H1 (cell line): ENCODE results near the gene PACSIN2. TPM values are rescaled to one million over a fixed set of nuclear protein-coding genes. Genes with fewer than 3 reads are reported as not detected.

Source experiments
- CTCF ChIA-PET: fragments of 300-600 bp; sonication (Branson Sonifier 250); formaldehyde crosslinking; loops from one replicate; lab custom pipeline; 2021; ENCODE audit not compliant: partially characterized antibody; lab: Charles Lee
- POLR2A ChIA-PET: fragments of 300-600 bp; sonication (Branson Sonifier 250); formaldehyde crosslinking; loops from one replicate; lab custom pipeline; 2021; ENCODE audit warnings: inconsistent platforms; ENCODE audit not compliant: partially characterized antibody; lab: Charles Lee
- DNase-seq, 2 experiments: peaks; one replicate each; pipeline versions ENCODE4 v3.0.0 to v3.0.0-alpha.2; 2010 to 2022; ENCODE audit warnings: low spot score in 2 of 2, low read depth in 1 of 2, mixed read lengths in 1 of 2
- FAIRE-seq: peaks from 2 replicates; lab custom pipeline; 2011; peaks lifted over from hg19 to GRCh38; lab: Jason Lieb, UNC
- H2AFZ ChIP-seq: 2 replicates; pipeline ENCODE4 v1.8.1; 2012; ENCODE audit warnings: low read length, inconsistent platforms
- H2AK5ac ChIP-seq: 2 replicates; pipeline ENCODE4 v1.6.1; 2013; ENCODE audit warnings: low read depth, low read length
- H2BK120ac ChIP-seq: replicated peaks from 2 replicates; pipeline ENCODE3; 2013; ENCODE audit warnings: low read depth, low read length, inconsistent platforms
- H2BK12ac ChIP-seq: 2 replicates; pipeline ENCODE4 v1.6.1; 2013; ENCODE audit warnings: low read depth, low read length
- H2BK15ac ChIP-seq: 2 replicates; pipeline ENCODE4 v1.6.1; 2013; ENCODE audit warnings: low read length
- H2BK20ac ChIP-seq: 2 replicates; pipeline ENCODE4 v1.6.1; 2013; ENCODE audit warnings: low read length
- H2BK5ac ChIP-seq: 2 replicates; pipeline ENCODE4 v1.6.1; 2013; ENCODE audit warnings: low read depth, low read length
- H3K14ac ChIP-seq: 2 replicates; pipeline ENCODE4 v1.6.1; 2013; ENCODE audit warnings: inconsistent platforms; ENCODE audit not compliant: insufficient read length
- H3K18ac ChIP-seq: 2 replicates; pipeline ENCODE4 v1.6.1; 2013; ENCODE audit warnings: low read length; ENCODE audit errors: extremely low read depth
- H3K23ac ChIP-seq: 2 replicates; pipeline ENCODE4 v1.6.1; 2013; ENCODE audit warnings: inconsistent platforms; ENCODE audit not compliant: insufficient read length
- H3K23me2 ChIP-seq: 2 replicates; pipeline ENCODE4 v1.6.1; 2013; ENCODE audit warnings: low read depth, low read length
- H3K27ac ChIP-seq: 2 replicates; pipeline ENCODE4 v1.6.1; 2011; ENCODE audit warnings: low read depth, low read length, inconsistent platforms
- H3K27me3 ChIP-seq, 4 experiments: replicated peaks in 1 of 4; 1 replicate in 1 of 4; 2 replicates in 3 of 4; pipeline versions ENCODE4 v1.6.1 to v1.8.1; 2011 to 2013; ENCODE audit warnings: low read length in 3 of 4, mild to moderate bottlenecking in 3 of 4, inconsistent platforms in 2 of 4, mixed read lengths in 2 of 4, moderate library complexity in 1 of 4; ENCODE audit not compliant: control insufficient read depth in 3 of 4, insufficient read depth in 3 of 4; ENCODE audit errors: extremely low read depth in 1 of 4
- H3K36me3 ChIP-seq, 4 experiments: 2 replicates each; pipeline versions ENCODE4 v1.6.1 to v1.8.1; 2011 to 2013; ENCODE audit warnings: mild to moderate bottlenecking in 4 of 4, low read length in 3 of 4, moderate library complexity in 2 of 4, control low read depth in 1 of 4, inconsistent platforms in 1 of 4; ENCODE audit not compliant: insufficient read depth in 4 of 4, control insufficient read depth in 2 of 4
- H3K4ac ChIP-seq: replicated peaks from 2 replicates; pipeline ENCODE3; 2013; ENCODE audit warnings: low read length, low read depth, mixed read lengths, inconsistent platforms; ENCODE audit not compliant: insufficient read length
- H3K4me1 ChIP-seq, 4 experiments: replicated peaks in 1 of 4; 1 replicate in 1 of 4; 2 replicates in 3 of 4; pipeline versions ENCODE4 v1.6.1 to v1.8.1; 2011 to 2013; ENCODE audit warnings: low read length in 3 of 4, inconsistent platforms in 2 of 4, mixed read lengths in 1 of 4; ENCODE audit not compliant: insufficient read depth in 4 of 4, control insufficient read depth in 3 of 4
- H3K4me2 ChIP-seq, 2 experiments: 2 replicates each; pipeline versions ENCODE4 v1.6.1 to v1.8.1; 2011 to 2013; ENCODE audit warnings: low read depth in 2 of 2, low read length in 2 of 2, control low read depth in 1 of 2, inconsistent platforms in 1 of 2, mild to moderate bottlenecking in 1 of 2; ENCODE audit not compliant: insufficient read depth in 1 of 2
- H3K4me3 ChIP-seq, 4 experiments: fragments of 200-600, 300-600 bp in 1 of 4; sonication (generic), shearing (Covaris generic), sonication (Bioruptor Twin) in 1 of 4; 2 replicates each; pipeline versions ENCODE4 v1.5.1 to v1.8.1; 2011 to 2016; ENCODE audit warnings: low read length in 4 of 4, low read depth in 3 of 4, control low read depth in 2 of 4, inconsistent platforms in 2 of 4, mild to moderate bottlenecking in 2 of 4, mixed read lengths in 1 of 4, moderate library complexity in 1 of 4; ENCODE audit not compliant: insufficient read depth in 2 of 4; ENCODE audit errors: extremely low read depth in 1 of 4
- H3K56ac ChIP-seq: replicated peaks from 2 replicates; pipeline ENCODE3; 2013; ENCODE audit warnings: low read depth, mild to moderate bottlenecking, mixed read lengths, low read length, inconsistent platforms; ENCODE audit not compliant: insufficient read length
- H3K79me1 ChIP-seq: 2 replicates; pipeline ENCODE4 v1.6.1; 2013; ENCODE audit warnings: low read depth, low read length, control low read depth
- H3K79me2 ChIP-seq, 2 experiments: 2 replicates each; pipeline versions ENCODE4 v1.6.1 to v1.8.1; 2012 to 2013; ENCODE audit warnings: low read length in 2 of 2, mild to moderate bottlenecking in 2 of 2, inconsistent platforms in 1 of 2; ENCODE audit not compliant: insufficient read depth in 2 of 2, control insufficient read depth in 1 of 2
- H3K9ac ChIP-seq, 4 experiments: replicated peaks in 1 of 4; 1 replicate in 1 of 4; 2 replicates in 3 of 4; pipeline versions ENCODE4 v1.6.1 to v1.8.1; 2011 to 2013; ENCODE audit warnings: low read depth in 3 of 4, low read length in 3 of 4, control low read depth in 2 of 4, mild to moderate bottlenecking in 2 of 4, moderate library complexity in 2 of 4, inconsistent platforms in 1 of 4; ENCODE audit errors: extremely low read depth in 1 of 4
- H3K9me3 ChIP-seq, 2 experiments: 2 replicates each; pipeline versions ENCODE4 v1.6.1 to v1.8.1; 2012 to 2013; ENCODE audit warnings: mild to moderate bottlenecking in 2 of 2, moderate library complexity in 2 of 2, control low read depth in 1 of 2, inconsistent platforms in 1 of 2, low read depth in 1 of 2, low read length in 1 of 2, mixed read lengths in 1 of 2; ENCODE audit not compliant: insufficient read depth in 2 of 2
- H4K20me1 ChIP-seq, 2 experiments: replicated peaks in 1 of 2; 2 replicates each; pipeline versions ENCODE3 to v1.8.1; 2011 to 2013; ENCODE audit warnings: inconsistent platforms in 2 of 2, low read length in 2 of 2, mild to moderate bottlenecking in 1 of 2; ENCODE audit not compliant: insufficient read depth in 2 of 2, control insufficient read depth in 1 of 2
- H4K5ac ChIP-seq: 2 replicates; pipeline ENCODE4 v1.6.1; 2013; ENCODE audit warnings: low read length, low read depth, mixed read lengths, inconsistent platforms; ENCODE audit not compliant: insufficient read length
- H4K8ac ChIP-seq: 2 replicates; pipeline ENCODE4 v1.8.0; 2013; ENCODE audit warnings: mild to moderate bottlenecking, moderate library complexity, low read length, inconsistent platforms; ENCODE audit not compliant: insufficient read depth; ENCODE audit errors: extremely low read depth
- H4K91ac ChIP-seq: replicated peaks from 2 replicates; pipeline ENCODE3; 2013; ENCODE audit warnings: low read length, mixed read lengths, inconsistent platforms; ENCODE audit not compliant: insufficient read length
- CEBPB ChIP-seq: IDR thresholded peaks from 2 replicates; pipeline ENCODE4 v1.6.1; 2012; ENCODE audit warnings: low read depth, low read length
- GTF2F1 ChIP-seq: IDR thresholded peaks from 2 replicates; pipeline ENCODE4 v1.6.1; 2012; ENCODE audit warnings: low read depth, low read length, improper control_type of control experiment, borderline replicate concordance
- JUN ChIP-seq: IDR thresholded peaks from 2 replicates; pipeline ENCODE4 v1.6.1; 2011; ENCODE audit warnings: low read depth, mild to moderate bottlenecking, improper control_type of control experiment, low read length
- JUND ChIP-seq: IDR thresholded peaks from 2 replicates; pipeline ENCODE4 v1.6.1; 2011; ENCODE audit warnings: mild to moderate bottlenecking, improper control_type of control experiment, low read length
- WGBS, 2 experiments: shearing (Covaris generic) in 1 of 2; methylation state at CpG; one replicate each; pipeline versions ENCODE4 v1.1.6 to v1.1.7; 2013 to 2015; ENCODE audit warnings: low lambda C conversion rate in 2 of 2, mixed read lengths in 2 of 2, inconsistent platforms in 1 of 2, low coverage in 1 of 2, missing lambda C conversion rate in 1 of 2; ENCODE audit not compliant: insufficient replicate concordance in 2 of 2, insufficient coverage in 1 of 2, insufficient read length in 1 of 2; ENCODE audit errors: extremely low coverage in 1 of 2, missing lambda C conversion rate in 1 of 2; 5-methylcytosine and 5-hydroxymethylcytosine counted together
- polyA plus RNA-seq, 7 experiments: library from polyadenylated mRNA; depleted of rRNA in 3 of 7; stranded (reverse) in 5 of 7; unstranded in 2 of 7; fragments of >200 nt in 5 of 7; fragments of 200-250 nt in 2 of 7; gene quantifications; 1 replicate in 5 of 7; 2 replicates in 1 of 7; 4 replicates in 1 of 7; pipeline versions ENCODE4 v1.2.1 to v1.2.3, GENCODE V29; 2011 to 2013; ENCODE audit warnings: missing spikeins in 2 of 7, mixed read lengths in 2 of 7
- total RNA-seq: library from RNA; stranded (reverse); fragmentation: NEBNext Ultra II Directional; extraction: Animal tissue kit (Norgen Biotek cat#: 25700); gene quantifications from 2 replicates; pipeline ENCODE4 v1.2.1, GENCODE V29; 2021

Gene PACSIN2
- total and polyA plus RNA-seq, 2 of the 8 experiments (the other 6 are each of a cell fraction or from before 2014, with no cell fraction given), result 44.8 to 64.2 TPM

GRCh38 chr22:43008921-43009320 lies 6.0 kb downstream of the PACSIN2 start:
- no peak for DNase-seq
- Histone ChIP-seq H4K91ac (no peak overlapping the region), H2BK15ac (no peak overlapping the region), H2BK12ac (no peak overlapping the region), H3K27me3 (no peaks in the 10 kb centered on the region), H2AFZ (no peak overlapping the region), H3K56ac (no peak overlapping the region), H2AK5ac (no peak overlapping the region), H3K4me2 (no peak overlapping the region), H3K4me3 (no peak overlapping the region), H4K8ac (no peak overlapping the region), H3K9me3 (no peaks in the 10 kb centered on the region), H3K27ac (no peak overlapping the region), H3K23me2 (peaks cover 4% of the 10 kb centered on the region; the same call in 1 of the 2 replicates), H3K18ac (no peak overlapping the region), H3K79me2 (peaks cover 31 to 100% of the 10 kb centered on the region in 2 experiments)
- WGBS, 2 experiments, result 91% methylated on average over 4 of the region's 4 CpGs; no CpG with 5 or more reads in 1 of the 2 experiments
- POLR2A ChIA-PET, result interaction anchor here (8.8 kb wide), 1 partner anchor 6 kb away, joined by 94 read pairs; the partner anchor contains the start of gene PACSIN2
- no peak for TF ChIP-seq JUND
- no peak for TF ChIP-seq CEBPB
- TF ChIP-seq GTF2F1, result no peak
- TF ChIP-seq JUN, result no peak
- TF ChIP-seq, all 59 proteins: peak for 0
- FAIRE-seq, result no peak
- Histone ChIP-seq H3K4ac (no peak overlapping the region), H3K4me1 (peaks cover 8 to 33% (median 21%) of the 10 kb centered on the region in 4 experiments), H3K36me3 (no peaks in the 10 kb centered on the region), H2BK5ac (no peak overlapping the region), H4K5ac (no peak overlapping the region), H3K9ac (no peak overlapping the region), H4K20me1 (peaks cover 18 to 33% of the 10 kb centered on the region in 2 experiments), H3K23ac (no peak overlapping the region), H2BK20ac (no peak overlapping the region), H2BK120ac (no peak overlapping the region), H3K79me1 (peaks cover 25% of the 10 kb centered on the region), H3K14ac (no peak overlapping the region)
- CTCF ChIA-PET, result interaction anchor here (1.0 to 1.7 kb wide), 2 partner anchors 17 to 29 kb away, joined by 3 read pairs; no protein-coding TSS in a partner anchor
